GM18873 (cell line): Measurements from ENCODE around the gene SUPT4H1.
A peak's percentile ranks its signal among the peaks of the same experiment; 100 is the strongest.
"Not testable (repeated sequence)": the region's sequence is repeated elsewhere in the genome, so short reads cannot be mapped to it uniquely, and the experiment has no call there.

Experiments used
- ATAC-seq: cut with Tn5 transposase; IDR thresholded peaks from one replicate; pipeline ENCODE4 v1.9.1; 2021; ENCODE audit warnings: mild to moderate bottlenecking, moderate library complexity, moderate number of reproducible peaks; ENCODE audit not compliant: unreplicated experiment, low FRiP score

The SUPT4H1 gene

DNA sequence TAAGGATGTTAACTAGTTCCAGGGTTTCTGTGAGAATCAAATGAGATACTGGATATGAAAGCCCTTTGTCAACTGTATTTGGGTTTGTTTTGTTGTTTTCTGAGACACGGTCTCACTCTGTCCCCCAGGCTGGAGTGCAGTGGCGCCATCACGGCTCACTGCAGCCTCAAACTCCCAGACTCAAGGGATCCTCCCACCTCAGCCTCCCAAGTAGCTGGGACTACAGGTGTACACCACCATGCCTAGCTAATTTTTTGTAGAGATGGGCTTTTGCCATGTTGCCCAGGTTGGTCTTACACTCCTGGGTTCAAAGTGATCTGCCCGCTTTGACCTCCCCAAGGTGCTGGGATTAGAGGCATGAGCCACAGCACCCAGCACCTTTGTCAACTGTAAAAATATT is 8.9 kb downstream of the SUPT4H1 start:
- no peak for ATAC-seq

DNA sequence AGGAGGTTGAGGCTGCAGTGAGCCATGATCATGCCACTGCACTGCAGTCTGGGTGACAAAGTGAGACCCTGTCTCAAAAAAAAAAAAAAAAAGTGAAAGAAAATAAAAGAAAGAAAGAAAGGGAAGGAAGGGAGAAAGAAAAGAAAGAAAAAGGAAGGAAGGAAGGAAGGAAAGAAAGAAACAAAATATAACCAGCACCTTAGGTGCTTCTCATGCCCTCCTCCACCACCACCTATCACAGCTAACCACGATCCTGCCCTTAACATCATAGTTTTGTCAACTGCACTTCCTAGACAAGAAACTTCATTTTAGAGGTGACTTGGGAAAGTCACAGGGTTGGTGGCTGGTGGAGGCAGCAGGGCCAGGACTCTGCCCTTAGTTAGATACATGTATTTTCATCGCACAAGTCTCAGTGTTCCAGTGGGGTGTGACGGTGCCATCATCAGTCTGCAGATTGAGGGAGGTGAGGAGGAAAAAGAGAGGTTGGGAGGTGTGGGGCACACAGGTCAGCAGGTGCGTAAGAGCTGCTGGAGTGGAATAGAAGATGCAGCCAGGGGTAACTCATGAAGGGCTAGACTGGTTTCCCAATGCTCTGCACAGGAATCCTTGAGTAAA is 10.0 kb downstream of the SUPT4H1 start:
- no peak for ATAC-seq

DNA sequence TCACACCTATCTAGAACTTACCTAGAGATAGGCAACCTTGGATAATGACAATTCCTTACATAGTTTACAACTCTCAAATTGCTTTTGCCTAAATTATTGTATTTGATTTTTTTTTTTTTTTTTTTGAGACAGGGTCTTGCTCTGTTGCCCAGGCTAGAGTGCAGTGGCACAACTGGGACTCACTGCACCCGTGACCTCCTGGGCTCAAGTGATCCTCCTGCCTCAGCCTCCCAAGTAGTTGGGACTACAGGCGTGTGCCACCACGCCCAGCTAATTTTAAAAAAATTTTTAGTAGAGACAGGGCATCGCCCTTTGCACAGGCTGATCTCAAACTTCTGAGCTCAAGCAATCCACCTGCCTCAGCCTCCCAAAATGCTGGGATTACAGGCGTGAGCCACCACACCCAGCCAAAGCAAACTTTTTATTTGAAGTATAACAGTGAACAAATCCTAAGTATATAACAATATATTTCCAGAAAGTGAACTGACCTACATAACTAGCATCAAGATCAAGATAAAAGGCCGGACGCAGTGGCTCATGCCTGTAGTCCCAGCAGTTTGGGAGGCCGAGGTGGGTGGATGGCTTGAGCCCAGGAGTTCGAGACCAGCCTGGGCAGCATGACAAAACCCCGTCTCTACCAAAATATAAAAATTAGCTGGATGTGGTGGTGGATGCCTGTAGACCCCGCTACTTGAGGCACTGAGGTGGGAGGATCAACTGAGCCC is 10.7 kb downstream of the SUPT4H1 start:
- ATAC-seq, result not testable (repeated sequence)

GRCh38 chr17:58340405-58340876 is 11.6 kb downstream of the SUPT4H1 start:
- no peak for ATAC-seq

- ATAC-seq, result no peak
Measured at GRCh38 chr17:58339755-58340404, 12.1 kb downstream of the SUPT4H1 start.

DNA sequence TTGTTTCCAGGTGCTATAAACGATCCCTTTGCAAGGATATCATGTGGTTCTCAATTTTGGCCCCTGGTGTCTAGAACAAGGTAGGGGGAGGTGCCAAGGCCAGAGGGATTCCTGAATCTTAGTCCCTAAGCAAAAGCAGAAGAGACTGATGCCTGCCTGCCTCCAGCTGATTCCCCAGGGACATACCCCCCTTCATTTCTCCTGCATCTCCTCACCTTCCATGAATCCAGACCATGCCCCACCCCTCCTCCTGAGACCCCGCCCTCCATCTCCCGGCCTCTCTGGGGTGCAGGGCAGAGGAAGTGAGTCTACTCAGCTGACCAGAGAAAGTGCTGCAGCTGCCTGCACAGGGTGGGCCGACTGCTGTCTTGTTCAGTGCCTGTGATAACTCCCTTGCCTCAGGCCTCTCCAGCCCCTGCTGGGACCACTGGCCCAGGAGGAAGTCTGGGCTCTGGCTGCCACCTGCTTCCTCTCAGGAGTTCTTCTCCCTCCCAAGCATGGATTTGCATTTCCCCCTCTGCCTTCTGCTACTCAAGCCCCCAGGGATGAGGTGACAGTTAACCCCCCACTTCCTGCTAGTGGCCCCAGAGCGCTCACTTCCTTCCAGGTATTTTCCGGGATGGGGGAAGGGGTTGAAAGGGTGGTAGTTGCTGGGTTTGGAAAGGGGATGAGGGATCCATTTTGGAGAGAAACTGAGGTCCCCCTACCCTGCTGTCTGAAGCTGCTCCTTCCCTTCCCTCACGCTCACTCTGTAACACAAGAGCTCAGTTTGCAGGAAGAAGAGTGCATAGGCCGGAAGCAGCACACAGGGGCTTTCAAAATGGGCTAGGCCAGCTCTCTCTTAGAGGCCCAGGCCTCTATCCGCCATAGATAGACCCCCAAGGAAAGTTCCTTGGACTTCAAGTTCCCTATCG is 12.9 kb downstream of the SUPT4H1 start:
- no peak for ATAC-seq

DNA sequence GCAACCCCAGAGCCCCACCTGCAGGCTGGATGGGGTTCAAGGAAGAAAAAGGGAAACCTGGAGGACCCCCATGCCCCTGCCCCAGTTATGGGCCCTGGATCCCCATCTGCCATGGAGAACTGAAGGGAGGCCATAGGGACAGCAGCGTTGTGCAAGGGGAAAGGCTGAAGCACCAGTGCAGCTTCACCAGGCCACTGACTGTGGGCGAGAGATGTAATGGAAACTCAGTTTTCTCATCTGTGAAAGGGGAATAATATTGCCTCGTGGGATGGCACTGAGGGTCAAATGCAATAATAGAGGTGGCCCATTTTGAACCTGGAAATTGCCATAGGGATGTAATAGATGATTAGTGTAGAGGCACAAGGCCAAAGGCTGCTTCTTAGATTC is 13.6 kb downstream of the SUPT4H1 start:
- ATAC-seq, result no peak

GRCh38 chr17:58337600-58338453 is 14.2 kb downstream of the SUPT4H1 start:
- peak; percentile 42 for ATAC-seq

DNA sequence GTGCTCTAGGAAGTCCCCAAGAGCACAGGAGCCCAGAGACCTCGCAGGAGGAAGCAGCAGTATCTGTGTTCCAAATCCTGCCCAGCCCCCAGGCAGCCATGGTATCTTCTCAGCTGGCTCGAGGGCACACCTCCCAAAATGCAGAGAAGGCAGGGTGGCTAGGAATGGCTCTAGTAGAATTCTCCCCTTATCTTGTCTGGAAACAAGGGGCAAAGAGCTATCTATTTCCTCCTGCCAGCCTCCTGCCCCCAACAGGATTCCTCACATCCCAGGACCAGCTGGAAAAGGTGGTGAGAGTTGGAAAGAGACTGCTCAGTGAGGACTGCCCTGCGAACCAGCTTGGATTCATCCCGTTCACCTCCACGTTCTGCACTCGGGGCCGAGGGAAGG is 14.8 kb downstream of the SUPT4H1 start:
- no peak for ATAC-seq

DNA sequence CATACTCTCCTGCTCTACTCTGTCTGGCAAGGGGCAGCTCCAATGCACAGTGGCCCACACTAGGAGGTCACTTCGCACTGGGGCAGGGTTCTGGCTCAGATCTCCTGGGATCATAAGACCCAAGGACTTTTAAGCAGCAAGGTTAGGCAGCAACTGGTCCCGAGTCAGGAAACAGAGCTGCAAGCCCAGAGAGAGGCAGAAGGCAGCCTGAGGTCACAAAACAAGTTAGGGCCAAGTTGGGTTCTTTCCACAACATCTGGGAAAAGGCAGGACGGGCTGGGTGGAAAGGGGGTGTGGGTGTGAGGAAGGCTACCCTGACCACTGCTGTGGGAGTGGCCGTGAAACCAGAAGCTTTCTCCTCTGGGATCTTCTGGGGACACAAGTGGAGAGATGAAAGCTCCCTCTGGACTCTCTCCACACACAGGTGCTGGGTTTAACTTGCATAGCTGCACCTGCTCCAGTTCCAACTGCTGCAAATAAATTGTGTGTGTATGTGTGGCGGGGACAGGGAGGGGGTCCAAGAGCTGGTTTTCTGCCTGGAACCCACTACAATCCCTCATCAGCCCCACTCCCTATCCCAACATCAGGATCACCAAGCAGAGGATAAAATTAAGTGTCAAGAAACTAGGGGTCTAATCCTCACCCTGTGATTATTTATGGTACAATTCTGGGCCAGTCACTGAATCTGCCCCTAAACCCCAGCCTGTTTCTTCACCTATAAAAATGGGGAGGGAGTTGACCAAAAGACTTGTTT is 15.4 kb downstream of the SUPT4H1 start:
- ATAC-seq, result no peak

DNA sequence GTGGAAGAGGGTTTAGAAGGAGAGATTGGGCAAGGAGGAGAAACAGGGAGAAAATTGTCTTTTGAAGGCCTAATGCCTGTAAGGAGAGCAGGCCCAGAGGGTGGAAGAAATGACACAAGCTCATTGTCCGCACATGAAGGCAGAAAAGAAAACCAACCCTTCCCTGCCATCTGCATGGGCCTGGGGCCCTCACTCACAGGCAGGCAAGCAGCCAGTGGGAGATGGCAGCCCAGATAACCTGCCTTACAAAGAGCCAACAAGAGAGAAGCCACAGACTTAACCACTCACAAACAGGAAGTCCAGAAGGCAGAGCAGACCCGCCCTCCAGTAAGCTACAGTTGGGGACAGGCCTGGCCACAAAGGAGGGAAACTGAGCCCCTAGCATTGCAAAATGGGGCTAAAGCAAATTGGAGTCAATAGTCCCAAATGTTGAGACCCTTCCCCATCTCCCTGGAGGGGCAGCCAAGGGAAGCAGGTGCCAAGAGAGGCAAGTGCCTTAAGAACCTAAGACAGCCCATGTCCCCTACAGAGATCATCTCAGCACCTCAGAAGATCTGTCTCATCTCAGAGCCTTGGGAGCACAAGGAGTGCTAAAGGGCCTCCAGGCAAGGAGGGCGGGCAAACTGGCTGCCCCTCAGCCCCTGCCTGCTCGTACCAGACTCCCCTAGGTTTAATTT is 16.1 kb downstream of the SUPT4H1 start:
- no peak for ATAC-seq

DNA sequence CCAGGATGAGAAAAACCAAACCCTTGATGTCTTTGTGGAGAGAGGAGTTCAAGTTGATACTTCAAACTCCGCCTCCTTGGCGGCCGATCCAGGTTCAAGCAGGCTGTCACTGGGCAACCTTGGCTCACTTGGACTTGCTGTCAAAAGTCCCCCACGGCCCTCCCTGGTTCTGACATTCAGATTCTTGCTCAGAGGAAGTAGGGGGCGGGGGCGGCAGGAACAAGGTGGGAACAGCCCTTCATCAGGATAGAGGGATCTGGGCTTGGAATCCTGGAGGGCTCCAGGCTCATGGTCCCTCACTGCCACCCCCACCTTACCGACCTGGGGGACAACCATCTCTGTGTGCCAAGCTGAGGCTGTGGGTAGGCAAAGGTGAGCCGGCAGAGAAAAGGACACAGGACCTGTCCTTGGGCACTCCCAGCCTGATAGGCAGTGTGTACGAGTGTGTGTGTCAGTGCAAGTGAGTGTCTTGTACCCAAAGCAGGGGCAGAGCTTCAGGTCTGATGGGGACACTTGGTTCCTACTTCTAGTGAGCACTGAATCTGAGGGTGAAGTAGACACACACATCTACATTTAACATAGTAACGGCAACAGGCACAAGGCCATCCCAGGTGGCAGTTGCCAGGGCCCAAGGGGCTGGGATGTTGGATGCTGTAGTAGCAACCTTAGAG is 16.8 kb downstream of the SUPT4H1 start:
- ATAC-seq, result no peak

DNA sequence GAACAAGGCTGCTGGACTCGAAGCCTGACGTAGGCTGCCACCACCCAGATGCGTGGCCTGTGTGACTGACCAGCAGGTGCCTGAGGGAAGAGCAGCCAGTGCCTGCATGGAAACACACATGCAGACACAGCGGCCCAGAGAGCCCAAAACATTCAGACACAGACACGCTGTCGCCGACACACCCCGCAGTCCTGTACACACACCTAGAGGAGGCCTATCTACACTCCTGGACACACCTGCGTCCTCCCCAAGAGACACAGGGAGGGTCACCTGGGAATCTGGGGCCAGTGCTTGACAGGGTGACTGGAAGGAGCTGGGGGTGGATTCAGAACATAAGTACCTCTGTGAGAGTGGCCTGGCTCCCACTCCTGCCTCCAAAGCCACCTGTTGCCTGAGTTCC is 17.3 kb downstream of the SUPT4H1 start:
- ATAC-seq, result no peak

DNA sequence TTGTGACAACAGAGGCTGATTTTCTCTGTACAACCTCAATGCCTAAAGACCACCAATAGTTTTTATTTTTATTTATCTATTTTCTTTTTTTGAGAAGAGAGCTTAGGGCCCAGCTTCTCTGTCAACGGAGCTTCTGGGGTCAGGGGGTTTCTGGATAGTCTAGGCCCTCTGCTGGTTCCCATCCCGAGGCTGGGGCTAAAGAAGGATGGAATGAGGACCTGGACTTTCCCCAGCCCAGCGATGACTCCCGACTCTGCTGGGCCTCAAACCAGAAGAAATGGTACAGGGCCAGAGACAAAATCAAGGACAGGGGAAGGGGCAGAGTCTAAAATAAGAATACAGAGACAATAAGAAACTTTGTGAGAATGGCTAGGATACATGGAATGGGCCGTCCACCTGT is 17.7 kb downstream of the SUPT4H1 start:
- ATAC-seq, result no peak

DNA sequence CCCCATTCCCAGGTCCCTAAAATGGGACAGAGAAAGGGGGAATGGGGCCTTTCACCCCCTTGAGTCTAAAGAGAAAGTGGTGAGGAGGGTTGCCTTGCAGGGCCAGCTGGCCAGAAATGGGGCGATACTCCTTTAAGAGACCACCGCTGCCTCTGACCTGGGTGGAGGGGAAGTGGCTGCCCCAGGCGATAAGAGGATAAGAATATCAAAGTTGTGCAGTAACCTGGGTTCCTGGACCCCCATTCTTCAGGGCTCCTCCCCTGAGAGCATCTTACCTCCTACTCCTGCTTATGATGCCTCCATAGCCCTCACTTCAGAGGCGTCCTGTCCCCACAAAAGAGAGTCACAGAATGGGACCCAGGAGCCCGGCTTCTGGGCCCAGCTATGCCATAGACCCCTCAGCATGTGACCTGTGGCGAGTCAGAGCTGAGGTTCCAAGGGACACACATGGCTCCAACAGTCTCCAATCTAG is 18.2 kb downstream of the SUPT4H1 start:
- no peak for ATAC-seq

DNA sequence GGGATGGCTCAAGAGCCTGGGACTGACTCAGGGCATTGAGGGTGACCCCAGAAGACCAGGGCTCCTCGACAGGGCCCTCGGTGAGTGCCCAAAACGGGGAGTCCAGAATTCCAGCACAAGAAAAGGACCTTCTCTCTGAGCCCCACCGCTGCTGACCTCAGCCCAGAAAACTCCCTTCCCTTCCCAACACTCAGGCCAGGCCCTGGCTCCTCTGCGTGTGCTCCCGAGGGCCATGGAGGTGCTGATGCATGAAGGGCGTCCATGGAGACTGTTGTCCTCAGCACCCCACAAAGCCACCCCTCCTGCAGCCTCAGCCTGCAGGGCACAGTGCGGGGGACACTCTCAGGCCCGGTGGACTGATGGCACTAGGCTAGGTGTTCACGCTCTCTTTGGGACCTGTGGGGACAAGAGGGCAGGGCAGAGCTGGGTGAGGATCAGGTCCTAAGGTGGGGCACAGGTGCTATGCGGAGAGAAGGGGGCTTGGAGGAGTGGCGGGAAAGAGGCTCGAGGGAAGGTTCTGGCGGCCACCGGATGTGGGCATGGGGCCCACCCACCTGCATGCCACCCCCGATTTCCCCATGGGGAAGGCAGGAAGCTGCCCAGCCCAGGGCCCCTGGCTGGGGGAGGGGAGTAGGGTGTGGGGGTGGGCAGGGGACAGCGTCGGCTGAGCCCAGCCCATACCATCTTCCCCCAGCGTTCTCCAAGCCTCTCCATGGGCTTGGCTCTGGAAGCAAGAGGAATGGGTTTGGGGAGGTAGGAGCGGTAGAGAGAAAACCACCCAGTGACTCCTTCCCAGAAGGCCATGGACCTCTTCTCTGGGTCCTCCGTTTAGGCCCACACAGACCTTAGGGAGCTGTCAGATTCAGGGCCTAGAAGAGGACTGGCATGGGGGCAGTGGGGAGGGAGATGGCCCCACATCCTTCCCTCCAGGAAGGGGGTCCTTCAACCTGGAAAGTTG is 18.9 kb downstream of the SUPT4H1 start:
- ATAC-seq, result no peak
